HepG2 (cell line): Measurements from ENCODE around the gene SHROOM1. TPM values are rescaled to one million over a fixed set of nuclear protein-coding genes. Genes with fewer than 3 reads are reported as not detected.

Experiments used
- AGO2 ChIP-seq: fragments of 200-400 bp; formaldehyde crosslinking; optimal IDR thresholded peaks from 2 replicates; pipeline ENCODE3; 2017; ENCODE audit warnings: mild to moderate bottlenecking, low read depth, low read length, moderate library complexity
- ARID4A ChIP-seq: sonication (generic); formaldehyde crosslinking; IDR thresholded peaks from 2 replicates; pipeline ENCODE4 v1.5.0; 2020; ENCODE audit warnings: mild to moderate bottlenecking, missing genetic modification reagents, borderline replicate concordance
- CC2D1A ChIP-seq: sonication (generic); formaldehyde crosslinking; IDR thresholded peaks from 2 replicates; pipeline ENCODE4 v1.8.1; 2023; ENCODE audit warnings: mild to moderate bottlenecking, missing genetic modification reagents
- CHCHD3 ChIP-seq: sonication (generic); formaldehyde crosslinking; IDR thresholded peaks from 2 replicates; pipeline ENCODE4 v1.8.0; 2022; ENCODE audit warnings: mild to moderate bottlenecking, missing genetic modification reagents, moderate library complexity
- DR1 ChIP-seq: sonication (generic); formaldehyde crosslinking; IDR thresholded peaks from 2 replicates; pipeline ENCODE4 v1.8.0; 2021; ENCODE audit warnings: mild to moderate bottlenecking, missing genetic modification reagents, inconsistent platforms
- EP300 ChIP-seq, 3 experiments: sonication (generic) in 1 of 3; formaldehyde crosslinking in 1 of 3; IDR thresholded peaks; 2 replicates each; pipeline versions ENCODE4 v1.5.1 to v1.6.1; 2011 to 2020; ENCODE audit warnings: low read depth in 2 of 3, low read length in 2 of 3, borderline replicate concordance in 1 of 3, improper control_type of control experiment in 1 of 3, mild to moderate bottlenecking in 1 of 3, missing genetic modification reagents in 1 of 3, moderate library complexity in 1 of 3
- ERF ChIP-seq: IDR thresholded peaks from 2 replicates; pipeline ENCODE4 v1.6.1; 2018; ENCODE audit warnings: missing biosample characterization, missing genetic modification reagents
- FOXP4 ChIP-seq: sonication (generic); formaldehyde crosslinking; IDR thresholded peaks from 2 replicates; pipeline ENCODE4 v1.4.0; 2020; ENCODE audit warnings: missing genetic modification reagents
- FUBP1 ChIP-seq: sonication (generic); formaldehyde crosslinking; IDR thresholded peaks from 2 replicates; pipeline ENCODE4 v1.5.1; 2020; ENCODE audit warnings: missing genetic modification reagents, mild to moderate bottlenecking, borderline replicate concordance
- IRF2 ChIP-seq: IDR thresholded peaks from 2 replicates; pipeline ENCODE4 v1.6.1; 2018; ENCODE audit warnings: missing genetic modification reagents, missing compliant biosample characterization
- MTF1 ChIP-seq: sonication (generic); formaldehyde crosslinking; IDR thresholded peaks from 2 replicates; pipeline ENCODE4 v1.5.0; 2020; ENCODE audit warnings: missing genetic modification reagents
- NFKB2 ChIP-seq: sonication (generic); formaldehyde crosslinking; IDR thresholded peaks from 2 replicates; pipeline ENCODE4 v1.4.0; 2020; ENCODE audit warnings: missing genetic modification reagents, borderline replicate concordance
- PITX1 ChIP-seq: sonication (generic); formaldehyde crosslinking; IDR thresholded peaks from 2 replicates; pipeline ENCODE4 v1.5.1; 2020; ENCODE audit warnings: mild to moderate bottlenecking, missing genetic modification reagents
- STAG1 ChIP-seq: sonication (generic); formaldehyde crosslinking; IDR thresholded peaks from 2 replicates; pipeline ENCODE4 v1.4.0; 2020; ENCODE audit warnings: missing genetic modification reagents
- TCF7L2 ChIP-seq: IDR thresholded peaks from 2 replicates; pipeline ENCODE4 v1.6.1; 2011; ENCODE audit warnings: mild to moderate bottlenecking, low read depth, low read length, moderate library complexity
- ZBTB42 ChIP-seq: sonication (generic); formaldehyde crosslinking; IDR thresholded peaks from 2 replicates; pipeline ENCODE4 v1.5.0; 2020; ENCODE audit warnings: mild to moderate bottlenecking, missing genetic modification reagents
- ZNF160 ChIP-seq: sonication (generic); formaldehyde crosslinking; IDR thresholded peaks from 2 replicates; pipeline ENCODE4 v1.8.0; 2022; ENCODE audit warnings: mild to moderate bottlenecking, inconsistent platforms, missing genetic modification reagents
- ZNF3 ChIP-seq: IDR thresholded peaks from 2 replicates; pipeline ENCODE4 v1.7.0; 2017; ENCODE audit warnings: inconsistent platforms
- ZNF34 ChIP-seq: sonication (generic); formaldehyde crosslinking; IDR thresholded peaks from 2 replicates; pipeline ENCODE4 v1.4.0; 2020; ENCODE audit warnings: mild to moderate bottlenecking, missing genetic modification reagents, borderline replicate concordance
- ZNF496 ChIP-seq: sonication (generic); formaldehyde crosslinking; IDR thresholded peaks from 2 replicates; pipeline ENCODE4 v1.8.1; 2023; ENCODE audit warnings: mild to moderate bottlenecking, moderate library complexity, missing genetic modification reagents; ENCODE audit not compliant: insufficient replicate concordance
- ZNF567 ChIP-seq: sonication (generic); formaldehyde crosslinking; IDR thresholded peaks from 2 replicates; pipeline ENCODE4 v1.8.1; 2023; ENCODE audit warnings: mild to moderate bottlenecking, missing genetic modification reagents, borderline replicate concordance
- ZNF746 ChIP-seq: sonication (generic); formaldehyde crosslinking; IDR thresholded peaks from 2 replicates; pipeline ENCODE4 v1.8.0; 2022; ENCODE audit warnings: mild to moderate bottlenecking, missing genetic modification reagents
- ZNF776 ChIP-seq: sonication (generic); formaldehyde crosslinking; IDR thresholded peaks from 2 replicates; pipeline ENCODE4 v1.4.0; 2020; ENCODE audit warnings: mild to moderate bottlenecking, missing genetic modification reagents
- polyA plus RNA-seq, 8 experiments: library from polyadenylated mRNA; depleted of rRNA in 3 of 8; stranded (reverse) in 7 of 8; unstranded in 1 of 8; fragments of >200 nt; fragmentation: Illumina TruSeq in 4 of 8; extraction: Trizol in 4 of 8; gene quantifications; 2 replicates each; pipeline versions ENCODE4 v1.2.1 to v1.2.3, GENCODE V29; 2011 to 2016; ENCODE audit warnings: low read depth in 4 of 8, missing spikeins in 1 of 8, mixed read lengths in 1 of 8; ENCODE audit not compliant: insufficient read depth in 1 of 8
- total RNA-seq, 5 experiments: library from RNA; depleted of rRNA; stranded (reverse); fragments of >200 nt; fragmentation: Illumina TruSeq; extraction: Trizol; gene quantifications; 2 replicates each; pipeline ENCODE4 v1.2.3, GENCODE V29; 2016; ENCODE audit warnings: low read depth in 1 of 5

SHROOM1 gene
- total and polyA plus RNA-seq, 2 of the 13 experiments (the other 11 are each of a cell fraction or from before 2014, with no cell fraction given): 18.2 to 25.7 TPM

GRCh38 chr5:132837868-132838267 is 7.4 kb upstream of the SHROOM1 start (continued):
- TF ChIP-seq FOXP4 (CRISPR knock-in tag) (0 out of 2 replicates have a peak, but pooled peaks have one; percentile 41), ZNF160 (CRISPR knock-in tag) (no peak), IRF2 (CRISPR knock-in tag) (0 out of 2 replicates have a peak, but pooled peaks have one; percentile 55), ZNF746 (CRISPR knock-in tag) (no peak), MTF1 (CRISPR knock-in tag) (no peak), CC2D1A (CRISPR knock-in tag) (no peak), CHCHD3 (CRISPR knock-in tag) (no peak), NFKB2 (no peak), ZNF34 (CRISPR knock-in tag) (0 out of 2 replicates have a peak, but pooled peaks have one; percentile 29), DR1 (no peak), PITX1 (CRISPR knock-in tag) (peak; percentile 45; the same call in 1 of the 2 replicates), ERF (CRISPR knock-in tag) (peak; percentile 66), FUBP1 (CRISPR knock-in tag) (no peak), EP300 (IDR thresholded peaks at IDR 0.05; ENCODE audit: low read depth in 2 of 2, low read length in 2 of 2) (0 out of 4 replicates have a peak, but pooled peaks of 1 of the 2 experiments have one; percentile 43), EP300 (CRISPR knock-in tag; IDR thresholded peaks at IDR 0.05; ENCODE audit: borderline replicate concordance) (peak; percentile 68), AGO2 (no peak), ZNF496 (no peak), ZNF3 (CRISPR knock-in tag) (no peak), ARID4A (peak; percentile 51; the same call in 1 of the 2 replicates), STAG1 (CRISPR knock-in tag) (no peak), ZNF776 (CRISPR knock-in tag) (no peak), TCF7L2 (no peak), ZNF567 (no peak), ZBTB42 (no peak)
